Ishikawa (cell line): ENCODE results near the gene IL1F10.

Experiments
- CEBPB ChIP-seq: IDR thresholded peaks from 2 replicates; pipeline ENCODE4 v1.6.1; 2012
- CREB1 ChIP-seq: IDR thresholded peaks from 2 replicates; pipeline ENCODE4 v1.6.1; 2012; ENCODE audit warnings: low read depth
- EGR1 ChIP-seq: IDR thresholded peaks from 2 replicates; pipeline ENCODE4 v1.6.1; 2012
- EP300 ChIP-seq: IDR thresholded peaks from 2 replicates; pipeline ENCODE4 v1.6.1; 2012; ENCODE audit warnings: borderline replicate concordance
- FOXM1 ChIP-seq: IDR thresholded peaks from 2 replicates; pipeline ENCODE4 v1.6.1; 2012; ENCODE audit warnings: low read depth, borderline replicate concordance
- NFIC ChIP-seq: IDR thresholded peaks from 2 replicates; pipeline ENCODE4 v1.6.1; 2012
- RAD21 ChIP-seq: IDR thresholded peaks from 2 replicates; pipeline ENCODE4 v1.6.1; 2012; ENCODE audit warnings: low read depth
- TAF1 ChIP-seq: IDR thresholded peaks from 2 replicates; pipeline ENCODE4 v1.6.1; 2012; ENCODE audit warnings: low read depth, mild to moderate bottlenecking
- TCF12 ChIP-seq: IDR thresholded peaks from 2 replicates; pipeline ENCODE4 v1.6.1; 2012; ENCODE audit warnings: low read depth
- TEAD4 ChIP-seq: IDR thresholded peaks from 2 replicates; pipeline ENCODE4 v1.6.1; 2012
- YY1 ChIP-seq: IDR thresholded peaks from 2 replicates; pipeline ENCODE4 v1.6.1; 2012; ENCODE audit warnings: low read depth
- TF ChIP-seq, protein P1 (sequence below): IDR thresholded peaks from 2 replicates; pipeline ENCODE4 v1.6.1; 2012; ENCODE audit warnings: low read depth, mild to moderate bottlenecking

DNA sequence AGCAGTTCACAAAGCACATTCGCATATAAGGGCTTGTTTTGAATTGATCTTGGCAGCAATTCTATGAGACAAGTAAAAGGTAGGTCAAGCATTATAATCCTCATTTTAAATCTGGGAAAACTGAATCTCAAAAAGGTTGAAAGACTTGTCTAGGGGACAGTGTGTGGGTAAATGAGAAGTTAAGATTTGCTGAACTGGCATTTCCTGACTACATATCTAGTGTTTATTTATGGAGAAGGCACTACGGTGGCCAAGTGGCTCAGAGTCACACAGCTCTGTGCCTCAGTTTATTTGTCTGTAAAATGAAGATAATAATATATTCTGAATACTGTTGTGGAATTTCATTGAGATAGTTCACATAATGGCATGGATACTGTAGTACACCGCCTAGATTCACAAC, 43.4 kb downstream of the IL1F10 start:
- TF ChIP-seq NFIC (no peak), TEAD4 (no peak), TAF1 (no peak), EP300 (no peak), FOXM1 (no peak), CEBPB (no peak), EGR1 (no peak), TCF12 (no peak), CREB1 (no peak), YY1 (no peak), RAD21 (no peak)
- TF ChIP-seq, protein P1, sequence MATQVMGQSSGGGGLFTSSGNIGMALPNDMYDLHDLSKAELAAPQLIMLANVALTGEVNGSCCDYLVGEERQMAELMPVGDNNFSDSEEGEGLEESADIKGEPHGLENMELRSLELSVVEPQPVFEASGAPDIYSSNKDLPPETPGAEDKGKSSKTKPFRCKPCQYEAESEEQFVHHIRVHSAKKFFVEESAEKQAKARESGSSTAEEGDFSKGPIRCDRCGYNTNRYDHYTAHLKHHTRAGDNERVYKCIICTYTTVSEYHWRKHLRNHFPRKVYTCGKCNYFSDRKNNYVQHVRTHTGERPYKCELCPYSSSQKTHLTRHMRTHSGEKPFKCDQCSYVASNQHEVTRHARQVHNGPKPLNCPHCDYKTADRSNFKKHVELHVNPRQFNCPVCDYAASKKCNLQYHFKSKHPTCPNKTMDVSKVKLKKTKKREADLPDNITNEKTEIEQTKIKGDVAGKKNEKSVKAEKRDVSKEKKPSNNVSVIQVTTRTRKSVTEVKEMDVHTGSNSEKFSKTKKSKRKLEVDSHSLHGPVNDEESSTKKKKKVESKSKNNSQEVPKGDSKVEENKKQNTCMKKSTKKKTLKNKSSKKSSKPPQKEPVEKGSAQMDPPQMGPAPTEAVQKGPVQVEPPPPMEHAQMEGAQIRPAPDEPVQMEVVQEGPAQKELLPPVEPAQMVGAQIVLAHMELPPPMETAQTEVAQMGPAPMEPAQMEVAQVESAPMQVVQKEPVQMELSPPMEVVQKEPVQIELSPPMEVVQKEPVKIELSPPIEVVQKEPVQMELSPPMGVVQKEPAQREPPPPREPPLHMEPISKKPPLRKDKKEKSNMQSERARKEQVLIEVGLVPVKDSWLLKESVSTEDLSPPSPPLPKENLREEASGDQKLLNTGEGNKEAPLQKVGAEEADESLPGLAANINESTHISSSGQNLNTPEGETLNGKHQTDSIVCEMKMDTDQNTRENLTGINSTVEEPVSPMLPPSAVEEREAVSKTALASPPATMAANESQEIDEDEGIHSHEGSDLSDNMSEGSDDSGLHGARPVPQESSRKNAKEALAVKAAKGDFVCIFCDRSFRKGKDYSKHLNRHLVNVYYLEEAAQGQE: no peak
